A673 (cell line): Measurements from ENCODE around the gene FRG1. TPM values are rescaled to one million over a fixed set of nuclear protein-coding genes. Genes with fewer than 3 reads are reported as not detected.
"Not testable (repeated sequence)": the region's sequence is repeated elsewhere in the genome, so short reads cannot be mapped to it uniquely, and the experiment has no call there.

Experiments used
- Bru-seq: library from RNA; stranded (reverse); fragments of 400-500 nt; gene quantifications from one replicate; lab custom pipeline; 2021; lab: Mats Ljungman, UMichigan
- BruChase-seq, 2 experiments: library from RNA; stranded (reverse); fragments of 400-500 nt; gene quantifications; one replicate each; lab custom pipeline; 2021; lab: Mats Ljungman, UMichigan
- BruUV-seq: library from RNA; stranded (reverse); fragments of 400-500 nt; replicated peaks from 2 replicates; lab custom pipeline; 2021; lab: Mats Ljungman, UMichigan
- CTCF ChIA-PET: fragments of 300-600 bp; sonication (Branson Sonifier 250); formaldehyde crosslinking; loops from one replicate; lab custom pipeline; 2022; ENCODE audit warnings: antibody characterized with exemption; lab: Charles Lee
- POLR2A ChIA-PET: fragments of 300-600 bp; sonication (Branson Sonifier 250); formaldehyde crosslinking; loops from one replicate; lab custom pipeline; 2022; ENCODE audit warnings: antibody characterized with exemption; ENCODE audit not compliant: low non-redundant PET; lab: Charles Lee
- DNase-seq: peaks from one replicate; pipeline ENCODE4 v3.0.0-alpha.2; 2015; ENCODE audit warnings: low spot score
- H3K27ac ChIP-seq: fragments of 200-600 bp; sonication (generic); 2 replicates; pipeline ENCODE4 v1.5.1; 2016; ENCODE audit warnings: mixed run types, low read depth, mild to moderate bottlenecking, mixed read lengths, antibody characterized with exemption, low read length; ENCODE audit not compliant: poor library complexity, severe bottlenecking
- H3K27me3 ChIP-seq: fragments of 200-600 bp; sonication (generic); replicated peaks from 2 replicates; pipeline ENCODE4 v1.6.1; 2017; ENCODE audit warnings: mixed run types, low read depth, mild to moderate bottlenecking, mixed read lengths, antibody characterized with exemption, low read length; ENCODE audit not compliant: insufficient read depth, poor library complexity
- H3K36me3 ChIP-seq: fragments of 200-600 bp; sonication (generic); 2 replicates; pipeline ENCODE4 v1.6.1; 2016; ENCODE audit warnings: mixed run types, mild to moderate bottlenecking, mixed read lengths, antibody characterized with exemption, low read length; ENCODE audit not compliant: insufficient read depth, poor library complexity, severe bottlenecking
- H3K4me1 ChIP-seq: fragments of 200-600 bp; sonication (generic); 2 replicates; pipeline ENCODE4 v1.6.1; 2017; ENCODE audit warnings: mixed run types, mild to moderate bottlenecking, mixed read lengths, antibody characterized with exemption, low read length; ENCODE audit not compliant: insufficient read depth, poor library complexity, severe bottlenecking
- H3K4me3 ChIP-seq: fragments of 200-600 bp; sonication (generic); 2 replicates; pipeline ENCODE4 v1.5.1; 2016; ENCODE audit warnings: low read depth, mixed run types, mild to moderate bottlenecking, mixed read lengths, low read length; ENCODE audit not compliant: poor library complexity, severe bottlenecking
- H3K9me3 ChIP-seq: fragments of 200-600 bp; sonication (generic); 2 replicates; pipeline ENCODE4 v1.6.1; 2016; ENCODE audit warnings: mixed run types, low read depth, mild to moderate bottlenecking, mixed read lengths, antibody characterized with exemption, low read length; ENCODE audit not compliant: poor library complexity, severe bottlenecking
- EZH2 ChIP-seq: fragments of 200-600 bp; sonication (generic); IDR thresholded peaks from 2 replicates; pipeline ENCODE4 v1.6.1; 2017; ENCODE audit warnings: borderline replicate concordance, low read depth, mild to moderate bottlenecking, mixed read lengths, antibody characterized with exemption, low read length; ENCODE audit not compliant: poor library complexity, severe bottlenecking
- intact Hi-C: fragments of 100-400 bp; cut with micrococcal nuclease; formaldehyde crosslinking; loops from one replicate; pipeline ENCODE4 v1.10.0; 2022; ENCODE audit not compliant: unreplicated experiment
- long read RNA-seq: library from polyadenylated mRNA; stranded (forward); transcript quantifications from one replicate; pipeline ENCODE4 v2.0.0, GENCODE V29; 2022
- total RNA-seq: library from RNA; stranded (reverse); gene quantifications from 2 replicates; pipeline ENCODE4 v1.2.3, GENCODE V29; 2021
- TF ChIP-seq, protein P1 (sequence below): fragments of 300-800, 200-600 bp; sonication (generic); conservative IDR thresholded peaks from 2 replicates; pipeline ENCODE4 v1.5.1; 2017; ENCODE audit warnings: low read depth, mild to moderate bottlenecking, antibody characterized with exemption, low read length, moderate library complexity, mixed read lengths

FRG1 gene
- total RNA-seq = 62.8 and 69.8 TPM in 2 replicates
- percentile 81 among the genes with signal in this experiment for Bru-seq, nascent RNA
- BruChase-seq, experiment 1, labeled RNA remaining after a 2-hour chase = percentile 56 among the genes with signal in this experiment
- percentile 60 among the genes with signal in this experiment for BruChase-seq, experiment 2, labeled RNA remaining after a 6-hour chase
- long read RNA-seq, transcript FRG1-201 (9 exons, 1,074 nt) = major isoform, 65 of 70 reads
- long read RNA-seq, partial matches to known transcripts = 2 of 70 reads
- long read RNA-seq, other reads (novel, unspliced or antisense) = 3 of 70 reads

DNA sequence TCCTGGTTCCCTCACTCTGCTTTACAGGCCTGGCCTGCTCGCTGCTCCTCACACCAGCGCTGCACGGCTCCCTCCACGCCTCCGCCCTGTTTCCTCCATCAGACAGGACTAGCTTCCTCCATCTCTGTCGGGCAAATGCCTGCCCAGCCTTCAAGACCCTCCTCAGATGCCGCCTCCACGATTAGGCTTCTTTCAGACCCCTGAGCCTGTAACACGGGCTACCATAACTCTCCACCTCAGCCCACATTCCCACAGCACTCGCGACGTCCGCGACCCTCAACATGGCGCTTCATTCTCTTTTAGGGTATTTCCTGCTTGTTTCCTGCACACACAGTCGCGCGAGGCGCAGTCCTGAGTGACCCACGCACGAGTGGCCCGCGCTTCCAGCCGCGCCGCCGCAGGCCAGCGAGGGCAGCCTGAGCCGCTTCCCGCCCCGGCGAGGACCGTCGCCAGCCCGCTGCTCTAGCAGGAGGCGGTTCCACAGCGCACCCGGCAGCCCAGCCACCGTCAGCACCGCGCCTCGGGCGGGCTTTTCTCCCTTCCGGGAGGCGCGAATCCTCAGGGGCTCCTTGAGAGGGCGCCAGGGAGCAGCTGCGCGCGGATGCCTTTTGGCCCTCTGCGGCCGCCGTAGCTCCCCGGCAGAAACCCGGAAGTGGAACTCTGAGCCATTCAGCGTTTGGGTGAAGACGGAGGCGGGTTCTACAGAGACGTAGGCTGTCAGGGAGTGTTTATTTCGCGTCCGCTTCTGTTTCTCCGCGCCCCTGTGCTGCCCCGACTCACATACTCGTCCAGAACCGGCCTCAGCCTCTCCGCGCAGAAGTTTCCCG is at the start of gene FRG1:
Gene FRG1 (plus strand): TSS at position 695 of the 827 bp plus-strand sequence. CDS start 138 bp downstream, outside the sequence.
- H3K27me3 ChIP-seq = no peaks in the 10 kb centered on the region
- ChIA-PET POLR2A (no interaction called here), CTCF (no interaction called here)
- H3K4me1 ChIP-seq = no peaks in the 10 kb centered on the region
- TF ChIP-seq EZH2 = no peak
- TF ChIP-seq, protein P1, sequence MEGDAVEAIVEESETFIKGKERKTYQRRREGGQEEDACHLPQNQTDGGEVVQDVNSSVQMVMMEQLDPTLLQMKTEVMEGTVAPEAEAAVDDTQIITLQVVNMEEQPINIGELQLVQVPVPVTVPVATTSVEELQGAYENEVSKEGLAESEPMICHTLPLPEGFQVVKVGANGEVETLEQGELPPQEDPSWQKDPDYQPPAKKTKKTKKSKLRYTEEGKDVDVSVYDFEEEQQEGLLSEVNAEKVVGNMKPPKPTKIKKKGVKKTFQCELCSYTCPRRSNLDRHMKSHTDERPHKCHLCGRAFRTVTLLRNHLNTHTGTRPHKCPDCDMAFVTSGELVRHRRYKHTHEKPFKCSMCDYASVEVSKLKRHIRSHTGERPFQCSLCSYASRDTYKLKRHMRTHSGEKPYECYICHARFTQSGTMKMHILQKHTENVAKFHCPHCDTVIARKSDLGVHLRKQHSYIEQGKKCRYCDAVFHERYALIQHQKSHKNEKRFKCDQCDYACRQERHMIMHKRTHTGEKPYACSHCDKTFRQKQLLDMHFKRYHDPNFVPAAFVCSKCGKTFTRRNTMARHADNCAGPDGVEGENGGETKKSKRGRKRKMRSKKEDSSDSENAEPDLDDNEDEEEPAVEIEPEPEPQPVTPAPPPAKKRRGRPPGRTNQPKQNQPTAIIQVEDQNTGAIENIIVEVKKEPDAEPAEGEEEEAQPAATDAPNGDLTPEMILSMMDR = peak; percentile 93
- no peaks in the 10 kb centered on the region for H3K36me3 ChIP-seq
- peak; percentile 95 for DNase-seq
- intact Hi-C loops = no loop called here
- BruUV-seq = TSS peak; percentile 71
- H3K9me3 ChIP-seq = no peaks in the 10 kb centered on the region
- peak within 1 kb of the TSS; percentile 91 for H3K4me3 ChIP-seq
- peak within 1 kb of the TSS; percentile 80 for H3K27ac ChIP-seq

DNA sequence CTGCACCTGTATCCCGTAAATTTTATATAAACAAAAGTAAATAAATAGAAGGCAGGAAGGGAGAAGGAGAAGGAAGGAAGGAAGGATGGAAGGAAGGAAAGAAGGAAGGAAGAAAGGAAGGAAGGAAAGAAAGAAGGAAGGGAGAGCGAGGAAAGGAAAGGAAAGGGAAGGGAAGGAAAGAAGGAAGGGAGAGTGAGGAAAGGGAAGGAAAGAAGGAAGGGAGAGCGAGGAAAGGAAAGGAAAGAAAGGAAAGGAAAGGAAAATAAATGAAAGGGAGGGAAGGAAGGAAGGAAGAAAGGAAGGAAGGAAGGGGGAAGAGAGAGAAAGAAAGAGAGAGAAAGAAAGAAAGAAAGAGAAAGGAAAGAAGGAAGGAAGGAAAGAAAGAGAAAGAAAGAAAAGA is 43.0 kb upstream of the FRG1 start:
- CTCF ChIA-PET = no interaction called here
- no peaks in the 10 kb centered on the region for H3K36me3 ChIP-seq

DNA sequence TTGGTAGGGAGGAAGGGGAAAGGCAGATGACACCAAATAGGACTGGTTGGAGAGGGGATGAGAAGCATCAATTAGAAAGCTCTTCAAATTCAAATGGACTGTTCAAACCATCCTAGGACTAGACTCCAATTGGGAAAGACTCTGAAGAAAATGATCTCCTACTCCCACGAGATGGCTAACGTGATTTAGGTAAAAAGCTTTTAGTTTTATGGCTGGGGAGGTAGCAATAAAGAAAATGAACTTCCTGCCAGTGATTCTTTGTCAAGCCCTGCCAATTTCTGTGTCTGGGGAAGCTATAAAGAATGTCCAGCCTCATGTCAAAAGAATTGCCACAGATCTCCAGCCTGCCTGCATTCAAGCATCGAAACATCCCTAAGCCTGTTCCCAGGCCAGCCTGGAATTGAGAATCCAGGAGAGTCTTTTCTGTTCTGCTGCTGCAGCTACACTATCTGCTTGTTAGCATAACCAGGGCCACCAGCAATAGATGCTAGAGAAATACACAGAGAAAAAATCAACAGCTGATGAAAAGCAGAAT is 41.1 kb upstream of the FRG1 start:
- POLR2A ChIA-PET, H3K9me3 ChIP-seq, H3K36me3 ChIP-seq, H3K27me3 ChIP-seq, CTCF ChIA-PET, H3K4me1 ChIP-seq, intact Hi-C loops, H3K4me3 ChIP-seq, DNase-seq, H3K27ac ChIP-seq, BruUV-seq: not testable (repeated sequence)

More for the DNA sequence above, 43.0 kb upstream of the FRG1 start:
- TF ChIP-seq EZH2 = no peak
- TF ChIP-seq, protein P1 = no peak
- DNase-seq = no peak
- Histone ChIP-seq H3K4me1 (no peaks in the 10 kb centered on the region), H3K27me3 (no peaks in the 10 kb centered on the region), H3K27ac (no peak overlapping the region), H3K9me3 (no peaks in the 10 kb centered on the region), H3K4me3 (no peak overlapping the region)
- BruUV-seq = no TSS peak
- POLR2A ChIA-PET = no interaction called here
- intact Hi-C loops = no loop called here
